OCI-LY7 (cell line): Measurements from ENCODE around the gene ATAD3A. TPM values are rescaled to one million over a fixed set of nuclear protein-coding genes. Genes with fewer than 3 reads are reported as not detected.
A peak's percentile ranks its signal among the peaks of the same experiment; 100 is the strongest.

Experiments
- BruUV-seq: library from RNA; stranded (reverse); fragments of 400-500 nt; replicated peaks from 2 replicates; lab custom pipeline; 2021; lab: Mats Ljungman, UMichigan
- CTCF ChIA-PET: fragments of 300-600 bp; sonication (Branson Sonifier 250); formaldehyde crosslinking; loops from one replicate; lab custom pipeline; 2022; ENCODE audit warnings: antibody characterized with exemption; ENCODE audit not compliant: unreplicated experiment; lab: Charles Lee
- POLR2A ChIA-PET: fragments of 300-600 bp; sonication (Branson Sonifier 250); formaldehyde crosslinking; loops from one replicate; lab custom pipeline; 2022; ENCODE audit warnings: antibody characterized with exemption; lab: Charles Lee
- DNase-seq: peaks from one replicate; pipeline ENCODE4 v3.0.0-alpha.2; 2015; ENCODE audit warnings: low spot score
- H2AFZ ChIP-seq: fragments of 200-600 bp; sonication (generic), shearing (Covaris generic); 2 replicates; pipeline ENCODE4 v1.6.1; 2014; ENCODE audit warnings: mild to moderate bottlenecking, antibody characterized with exemption, low read length, moderate library complexity
- H3K27ac ChIP-seq: fragments of 200-600 bp; sonication (generic); 2 replicates; pipeline ENCODE4 v1.5.1; 2014; ENCODE audit warnings: mixed run types, low read depth, mild to moderate bottlenecking, moderate library complexity, low read length, inconsistent platforms; ENCODE audit not compliant: poor library complexity, severe bottlenecking
- H3K36me3 ChIP-seq: fragments of 200-600 bp; sonication (generic); 2 replicates; pipeline ENCODE4 v1.6.1; 2014; ENCODE audit warnings: mild to moderate bottlenecking, antibody characterized with exemption, low read length, moderate library complexity, mixed read lengths; ENCODE audit not compliant: insufficient read depth
- H3K4me1 ChIP-seq: fragments of 200-600 bp; sonication (generic); 2 replicates; pipeline ENCODE4 v1.5.1; 2014; ENCODE audit warnings: mild to moderate bottlenecking, low read length; ENCODE audit not compliant: insufficient read depth, poor library complexity, severe bottlenecking
- H3K4me2 ChIP-seq: fragments of 200-600 bp; sonication (generic); 2 replicates; pipeline ENCODE4 v1.6.1; 2014; ENCODE audit warnings: mild to moderate bottlenecking, low read length
- H3K4me3 ChIP-seq: fragments of 200-600 bp; sonication (generic); 2 replicates; pipeline ENCODE4 v1.5.1; 2014; ENCODE audit warnings: mild to moderate bottlenecking, low read depth, low read length; ENCODE audit not compliant: poor library complexity, severe bottlenecking
- H3K79me2 ChIP-seq: fragments of 200-600 bp; sonication (generic); 2 replicates; pipeline ENCODE4 v1.6.1; 2016; ENCODE audit warnings: low read depth, mild to moderate bottlenecking, low read length, moderate library complexity, mixed read lengths; ENCODE audit not compliant: insufficient read depth
- H3K9me2 ChIP-seq: fragments of 200-600 bp; sonication (generic); 2 replicates; pipeline ENCODE4 v1.6.1; 2016; ENCODE audit warnings: mild to moderate bottlenecking, low read length, mixed read lengths; ENCODE audit not compliant: insufficient read depth
- H3K9me3 ChIP-seq: fragments of 200-600 bp; sonication (generic); 2 replicates; pipeline ENCODE4 v1.6.1; 2014; ENCODE audit warnings: mild to moderate bottlenecking, mixed run types, low read length, mixed read lengths
- H4K20me1 ChIP-seq: fragments of 200-600 bp; sonication (generic); 2 replicates; pipeline ENCODE4 v1.6.1; 2014; ENCODE audit warnings: mild to moderate bottlenecking, antibody characterized with exemption, low read length, moderate library complexity, mixed read lengths; ENCODE audit not compliant: insufficient read depth
- EZH2phosphoT487 ChIP-seq: fragments of 200-600 bp; sonication (generic); IDR thresholded peaks from 2 replicates; pipeline ENCODE4 v1.6.1; 2018; ENCODE audit warnings: low read depth, borderline replicate concordance, mild to moderate bottlenecking, mixed run types, antibody characterized with exemption, low read length, moderate library complexity, mixed read lengths
- intact Hi-C: fragments of 100-400 bp; cut with micrococcal nuclease; formaldehyde crosslinking; loops from one replicate; pipeline ENCODE4 v1.10.0; 2022; ENCODE audit not compliant: unreplicated experiment
- total RNA-seq, 2 experiments: library from RNA; depleted of rRNA in 1 of 2; stranded (reverse); fragments of >200 nt in 1 of 2; shearing (Covaris generic) in 1 of 2; gene quantifications; 2 replicates each; pipeline ENCODE4 v1.2.3, GENCODE V29; 2014 to 2022
- TF ChIP-seq, protein P1 (sequence below): fragments of 200-600 bp; sonication (generic); conservative IDR thresholded peaks from 2 replicates; pipeline ENCODE4 v1.5.1; 2014; ENCODE audit warnings: mild to moderate bottlenecking, antibody characterized with exemption, low read length, moderate library complexity, mixed read lengths

Gene ATAD3A
- total RNA-seq, 2 experiments from 2014 or later: 81.9 to 88.6 TPM

GRCh38 chr1:1548591-1548990 lies 36.6 kb downstream of the ATAD3A start:
- POLR2A ChIA-PET: interaction anchor here (0.7 kb wide), 1 partner anchor 12 kb away, joined by 3 read pairs; no protein-coding TSS in a partner anchor

GRCh38 chr1:1550087-1550486 lies 38.1 kb downstream of the ATAD3A start:
- no peak overlapping the region for H3K4me2 ChIP-seq
- TF ChIP-seq EZH2phosphoT487: no peak
- TF ChIP-seq, protein P1, sequence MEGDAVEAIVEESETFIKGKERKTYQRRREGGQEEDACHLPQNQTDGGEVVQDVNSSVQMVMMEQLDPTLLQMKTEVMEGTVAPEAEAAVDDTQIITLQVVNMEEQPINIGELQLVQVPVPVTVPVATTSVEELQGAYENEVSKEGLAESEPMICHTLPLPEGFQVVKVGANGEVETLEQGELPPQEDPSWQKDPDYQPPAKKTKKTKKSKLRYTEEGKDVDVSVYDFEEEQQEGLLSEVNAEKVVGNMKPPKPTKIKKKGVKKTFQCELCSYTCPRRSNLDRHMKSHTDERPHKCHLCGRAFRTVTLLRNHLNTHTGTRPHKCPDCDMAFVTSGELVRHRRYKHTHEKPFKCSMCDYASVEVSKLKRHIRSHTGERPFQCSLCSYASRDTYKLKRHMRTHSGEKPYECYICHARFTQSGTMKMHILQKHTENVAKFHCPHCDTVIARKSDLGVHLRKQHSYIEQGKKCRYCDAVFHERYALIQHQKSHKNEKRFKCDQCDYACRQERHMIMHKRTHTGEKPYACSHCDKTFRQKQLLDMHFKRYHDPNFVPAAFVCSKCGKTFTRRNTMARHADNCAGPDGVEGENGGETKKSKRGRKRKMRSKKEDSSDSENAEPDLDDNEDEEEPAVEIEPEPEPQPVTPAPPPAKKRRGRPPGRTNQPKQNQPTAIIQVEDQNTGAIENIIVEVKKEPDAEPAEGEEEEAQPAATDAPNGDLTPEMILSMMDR: no peak
- BruUV-seq: no TSS peak
- H3K9me3 ChIP-seq: no peaks in the 10 kb centered on the region
- peaks cover 23% of the 10 kb centered on the region; the same call in 1 of the 2 replicates for H3K36me3 ChIP-seq
- H3K27ac ChIP-seq: no peak overlapping the region
- ChIA-PET CTCF (no interaction called here), POLR2A (no interaction called here)
- H2AFZ ChIP-seq: no peak overlapping the region
- no peaks in the 10 kb centered on the region for H3K79me2 ChIP-seq
- intact Hi-C loops: no loop called here
- H3K4me1 ChIP-seq: no peaks in the 10 kb centered on the region
- H3K4me3 ChIP-seq: no peak overlapping the region
- no peaks in the 10 kb centered on the region for H3K9me2 ChIP-seq
- no peak for DNase-seq
- H4K20me1 ChIP-seq: no peaks in the 10 kb centered on the region

More at GRCh38 chr1:1548591-1548990, 36.6 kb downstream of the ATAD3A start:
- no peaks in the 10 kb centered on the region for H3K9me2 ChIP-seq
- CTCF ChIA-PET: no interaction called here
- no peak overlapping the region for H3K27ac ChIP-seq
- no peaks in the 10 kb centered on the region for H4K20me1 ChIP-seq
- no TSS peak for BruUV-seq
- TF ChIP-seq, protein P1: no peak
- TF ChIP-seq EZH2phosphoT487: no peak
- no peak for DNase-seq
- H3K4me1 ChIP-seq: no peaks in the 10 kb centered on the region
- peaks cover 31% of the 10 kb centered on the region; the same call in 1 of the 2 replicates for H3K36me3 ChIP-seq
- H2AFZ ChIP-seq: no peak overlapping the region
- intact Hi-C loops: no loop called here
- H3K79me2 ChIP-seq: no peaks in the 10 kb centered on the region
- H3K4me3 ChIP-seq: no peak overlapping the region
- no peak overlapping the region for H3K4me2 ChIP-seq
- no peaks in the 10 kb centered on the region for H3K9me3 ChIP-seq

DNA sequence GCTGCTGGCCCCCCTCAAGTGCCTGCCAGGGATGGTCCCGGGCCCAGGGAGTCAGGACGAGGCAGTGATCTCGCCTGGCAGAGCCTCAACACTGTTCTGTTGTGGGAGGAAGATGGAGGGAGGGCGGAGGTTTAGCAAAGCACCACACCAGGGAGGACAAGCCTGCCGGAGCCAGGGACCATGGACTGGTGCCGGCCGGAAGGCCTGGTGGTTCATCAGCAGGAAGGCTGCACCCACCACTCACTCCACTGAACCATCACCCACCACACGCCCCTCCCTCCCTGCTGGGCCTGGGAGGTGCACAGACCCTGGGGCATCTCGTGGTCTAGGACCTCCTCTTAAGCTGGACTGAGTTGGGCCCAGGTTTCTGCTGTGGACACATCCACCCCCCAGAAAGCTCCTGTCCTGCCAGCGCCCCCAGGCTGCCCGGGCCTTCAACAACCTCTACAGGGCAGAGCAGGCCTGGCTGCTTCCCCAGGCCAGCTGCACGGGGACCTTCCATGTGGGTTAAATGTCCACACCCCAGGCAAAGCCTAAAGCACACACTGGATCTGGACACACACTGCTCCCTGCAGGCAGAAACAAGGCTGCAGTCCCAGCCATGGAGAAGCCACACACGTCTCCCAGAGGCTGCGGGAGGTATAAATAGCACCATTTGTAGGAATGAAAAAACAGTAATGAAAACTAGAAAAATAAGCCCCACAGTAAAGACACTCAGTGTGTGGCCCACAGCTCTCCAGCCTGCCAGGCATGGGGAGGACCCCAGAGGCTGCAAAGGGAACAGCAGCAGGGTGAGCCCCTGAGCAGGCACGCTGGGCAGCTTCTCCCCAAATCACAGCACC lies 38.9 kb downstream of the ATAD3A start:
- no peak overlapping the region for H2AFZ ChIP-seq
- peaks cover 28% of the 10 kb centered on the region; the same call in 1 of the 2 replicates for H3K36me3 ChIP-seq
- H3K4me3 ChIP-seq: no peak overlapping the region
- no peak for TF ChIP-seq EZH2phosphoT487
- TF ChIP-seq, protein P1: peak; percentile 55; the same call in 1 of the 2 replicates
- H3K9me2 ChIP-seq: no peaks in the 10 kb centered on the region
- no peak overlapping the region for H3K27ac ChIP-seq
- intact Hi-C loops: no loop called here
- BruUV-seq: no TSS peak
- H3K4me1 ChIP-seq: no peaks in the 10 kb centered on the region
- ChIA-PET POLR2A (no interaction called here), CTCF (no interaction called here)
- no peaks in the 10 kb centered on the region for H3K9me3 ChIP-seq
- H3K4me2 ChIP-seq: no peak overlapping the region
- no peak for DNase-seq
- no peaks in the 10 kb centered on the region for H3K79me2 ChIP-seq
- no peaks in the 10 kb centered on the region for H4K20me1 ChIP-seq
